Upper lobe of left lung (tissue), 6 donors: ENCODE results near the gene SDS. TPM values are rescaled to one million over a fixed set of nuclear protein-coding genes. Genes with fewer than 3 reads are reported as not detected.

ENCODE experiments used
- ATAC-seq, 2 donors: fragments of 200-7000 bp; cut with Tn5 transposase; one replicate each; pipeline ENCODE4 v1.9.1; 2022; ENCODE audit warnings: mild to moderate bottlenecking in 2 of 2, moderate library complexity in 2 of 2; ENCODE audit not compliant: low FRiP score in 2 of 2
- DNase-seq, 2 donors: peaks; one replicate each; pipeline ENCODE4 v3.0.0-alpha.2; 2019 to 2020
- H3K27ac ChIP-seq, 4 donors: fragments of 200-600 bp; sonication (generic); one replicate each; pipeline ENCODE4 v1.5.1; 2016 to 2019
- H3K27me3 ChIP-seq, 4 donors: fragments of 200-600 bp; sonication (generic); one replicate each; pipeline ENCODE4 v1.5.1; 2017 to 2019
- H3K36me3 ChIP-seq, 4 donors: fragments of 200-600 bp; sonication (generic); one replicate each; pipeline ENCODE4 v1.5.1; 2016 to 2019
- H3K4me1 ChIP-seq, 4 donors: fragments of 200-600 bp; sonication (generic); one replicate each; pipeline ENCODE4 v1.5.1; 2018 to 2019
- H3K4me3 ChIP-seq, 4 donors: fragments of 200-600 bp; sonication (generic); one replicate each; pipeline ENCODE4 v1.5.1; 2017 to 2019; ENCODE audit warnings: mild to moderate bottlenecking in 2 of 4, moderate library complexity in 1 of 4
- H3K9me3 ChIP-seq, 4 donors: fragments of 200-600 bp; sonication (generic); one replicate each; pipeline ENCODE4 v1.5.1; 2018 to 2019
- EP300 ChIP-seq, 4 donors: sonication (generic); formaldehyde crosslinking; IDR thresholded peaks; one replicate each; pipeline ENCODE4 v1.5.1; 2017; ENCODE audit warnings: antibody characterized with exemption in 4 of 4, control low read depth in 2 of 4
- POLR2A ChIP-seq, 4 donors: fragments of 450-650 bp; IDR thresholded peaks; one replicate each; pipeline ENCODE4 v1.5.1; 2016 to 2017; ENCODE audit warnings: antibody characterized with exemption in 4 of 4, mild to moderate bottlenecking in 2 of 4
- POLR2AphosphoS5 ChIP-seq, 2 donors: sonication (generic); formaldehyde crosslinking; IDR thresholded peaks; one replicate each; pipeline ENCODE4 v1.5.1; 2017; ENCODE audit warnings: antibody characterized with exemption in 2 of 2
- WGBS, 2 donors: methylation state at CpG; one replicate each; pipeline ENCODE4 v1.1.5; 2017 to 2018; 5-methylcytosine and 5-hydroxymethylcytosine counted together
- total RNA-seq, 6 donors: library from RNA; depleted of rRNA in 4 of 6; stranded (reverse); fragments of >200 nt in 4 of 6; gene quantifications; one replicate each; pipeline versions ENCODE4 v1.1.0 to v1.2.1, GENCODE V29; 2016 to 2021
- TF ChIP-seq, protein P1 (sequence below), 6 experiments: fragments of 450-650 bp in 4 of 6; fragments of 200-600 bp in 2 of 6; sonication (generic) in 2 of 6; IDR thresholded peaks; one replicate each; pipeline ENCODE4 v1.5.1; 2016 to 2019; ENCODE audit warnings: antibody characterized with exemption in 6 of 6
- donor health status: DM: no; HTN: no; CAD: no; lungs with moderate emphysema.
- donor health status: DM: no; HTN: yes; CAD: no; lungs with severe emphysema.

Gene SDS
- total RNA-seq, 6 donors from 2014 or later, result 1.00 to 4.0 (median 2.4) TPM

DNA sequence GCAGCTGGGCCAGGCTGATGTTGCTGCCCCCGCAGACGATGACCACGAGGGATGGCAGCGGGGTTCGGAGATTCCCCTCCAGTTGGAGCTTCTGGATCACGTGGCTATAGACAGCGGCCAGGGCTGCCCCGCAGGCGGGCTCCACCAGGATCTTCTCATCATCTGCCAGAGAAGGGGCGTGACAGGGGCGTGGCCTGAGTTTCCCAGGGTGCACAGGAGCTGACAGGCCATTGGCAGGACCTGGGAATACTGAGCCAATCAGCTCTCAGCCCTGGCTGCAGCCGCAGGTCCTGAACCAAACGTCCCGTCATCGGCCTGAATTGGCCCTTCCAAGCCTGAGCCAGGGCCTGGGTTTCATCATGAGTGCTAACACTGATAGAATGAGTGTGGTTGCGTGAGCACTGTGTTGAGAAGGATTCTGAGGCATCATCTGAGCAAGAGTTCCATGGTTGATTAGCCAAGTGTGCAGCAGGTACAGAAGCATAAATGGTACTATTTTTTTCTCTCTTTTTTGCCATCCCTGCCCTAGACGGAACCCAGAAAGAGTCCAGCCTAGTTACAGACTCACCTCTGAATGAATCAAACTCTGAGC, 10.6 kb downstream of the SDS start:
- 74 to 84% methylated on average over 3 to 17 of the region's 17 CpGs for WGBS, 2 donors
- peaks cover 0 to 24% (median 11%) of the 10 kb centered on the region in 4 donors for H3K36me3 ChIP-seq
- H3K4me3 ChIP-seq, result no peak overlapping the region
- DNase-seq (peak in 1 of 2 donors; percentile 76), ATAC-seq (no peak)
- no peaks in the 10 kb centered on the region for H3K27me3 ChIP-seq
- no peak for TF ChIP-seq POLR2AphosphoS5 (IDR thresholded peaks at IDR 0.05)
- TF ChIP-seq, protein P1, sequence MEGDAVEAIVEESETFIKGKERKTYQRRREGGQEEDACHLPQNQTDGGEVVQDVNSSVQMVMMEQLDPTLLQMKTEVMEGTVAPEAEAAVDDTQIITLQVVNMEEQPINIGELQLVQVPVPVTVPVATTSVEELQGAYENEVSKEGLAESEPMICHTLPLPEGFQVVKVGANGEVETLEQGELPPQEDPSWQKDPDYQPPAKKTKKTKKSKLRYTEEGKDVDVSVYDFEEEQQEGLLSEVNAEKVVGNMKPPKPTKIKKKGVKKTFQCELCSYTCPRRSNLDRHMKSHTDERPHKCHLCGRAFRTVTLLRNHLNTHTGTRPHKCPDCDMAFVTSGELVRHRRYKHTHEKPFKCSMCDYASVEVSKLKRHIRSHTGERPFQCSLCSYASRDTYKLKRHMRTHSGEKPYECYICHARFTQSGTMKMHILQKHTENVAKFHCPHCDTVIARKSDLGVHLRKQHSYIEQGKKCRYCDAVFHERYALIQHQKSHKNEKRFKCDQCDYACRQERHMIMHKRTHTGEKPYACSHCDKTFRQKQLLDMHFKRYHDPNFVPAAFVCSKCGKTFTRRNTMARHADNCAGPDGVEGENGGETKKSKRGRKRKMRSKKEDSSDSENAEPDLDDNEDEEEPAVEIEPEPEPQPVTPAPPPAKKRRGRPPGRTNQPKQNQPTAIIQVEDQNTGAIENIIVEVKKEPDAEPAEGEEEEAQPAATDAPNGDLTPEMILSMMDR (IDR thresholded peaks at IDR 0.05), result no peak
- TF ChIP-seq POLR2A (IDR thresholded peaks at IDR 0.05), result no peak
- TF ChIP-seq EP300 (IDR thresholded peaks at IDR 0.05), result no peak
- no peak overlapping the region for H3K27ac ChIP-seq
- no peaks in the 10 kb centered on the region for H3K9me3 ChIP-seq
- no peaks in the 10 kb centered on the region for H3K4me1 ChIP-seq

DNA sequence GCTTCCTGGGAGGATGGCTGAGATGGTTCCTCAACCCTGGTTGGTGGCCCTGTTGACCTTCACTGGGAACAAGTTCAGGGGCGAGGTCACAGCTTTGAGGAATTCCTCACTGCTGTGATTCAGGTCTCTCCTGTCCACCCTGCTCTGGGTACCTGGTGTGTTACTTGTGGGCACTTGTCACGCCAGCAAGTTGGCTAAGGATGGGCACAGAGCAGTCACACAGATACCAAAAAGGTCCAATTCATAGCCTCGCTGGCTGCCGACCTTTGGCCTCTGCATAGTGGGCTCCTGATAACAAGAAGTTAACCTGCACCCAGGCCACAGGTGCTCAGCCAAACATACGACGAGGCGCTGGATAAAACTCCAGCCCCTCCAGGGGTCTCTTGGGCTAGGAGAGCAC, 11.2 kb downstream of the SDS start:
- Histone ChIP-seq H3K27me3 (no peaks in the 10 kb centered on the region), H3K27ac (no peak overlapping the region), H3K4me1 (no peaks in the 10 kb centered on the region), H3K4me3 (no peak overlapping the region), H3K9me3 (no peaks in the 10 kb centered on the region), H3K36me3 (peaks cover 0 to 29% (median 16%) of the 10 kb centered on the region in 4 donors)
- 64 to 96% methylated on average over 1 to 7 of the region's 7 CpGs for WGBS, 2 donors
- ATAC-seq, result no peak
- TF ChIP-seq POLR2A (IDR thresholded peaks at IDR 0.05) (no peak), POLR2AphosphoS5 (IDR thresholded peaks at IDR 0.05) (no peak)
- DNase-seq, result no peak

GRCh38 chr12:113391650-113392337, 11.9 kb downstream of the SDS start:
- no peak for DNase-seq
- H3K4me1 ChIP-seq, result no peaks in the 10 kb centered on the region
- WGBS, 2 donors, result 83 to 93% methylated on average over 9 of the region's 9 CpGs
- no peak overlapping the region for H3K4me3 ChIP-seq
- TF ChIP-seq POLR2A (IDR thresholded peaks at IDR 0.05), result no peak
- no peak for TF ChIP-seq EP300 (IDR thresholded peaks at IDR 0.05)
- TF ChIP-seq, protein P1 (IDR thresholded peaks at IDR 0.05), result no peak
- TF ChIP-seq POLR2AphosphoS5 (IDR thresholded peaks at IDR 0.05), result no peak
- H3K36me3 ChIP-seq, result peaks cover 0 to 36% (median 22%) of the 10 kb centered on the region in 4 donors
- H3K9me3 ChIP-seq, result no peaks in the 10 kb centered on the region
- H3K27me3 ChIP-seq, result no peaks in the 10 kb centered on the region
- H3K27ac ChIP-seq, result no peak overlapping the region
- no peak for ATAC-seq

- Histone ChIP-seq H3K36me3 (peaks cover 0 to 43% (median 26%) of the 10 kb centered on the region in 4 donors), H3K27me3 (no peaks in the 10 kb centered on the region), H3K4me1 (no peaks in the 10 kb centered on the region), H3K4me3 (no peak overlapping the region), H3K9me3 (no peaks in the 10 kb centered on the region), H3K27ac (no peak overlapping the region)
- ATAC-seq (no peak), DNase-seq (no peak)
- TF ChIP-seq POLR2A (IDR thresholded peaks at IDR 0.05) (no peak), POLR2AphosphoS5 (IDR thresholded peaks at IDR 0.05) (no peak), EP300 (IDR thresholded peaks at IDR 0.05) (no peak)
- TF ChIP-seq, protein P1 (IDR thresholded peaks at IDR 0.05), result no peak
- 90 to 96% methylated on average over 3 of the region's 3 CpGs for WGBS, 2 donors
Measured at GRCh38 chr12:113391145-113391544, 12.5 kb downstream of the SDS start.

- no peaks in the 10 kb centered on the region for H3K4me1 ChIP-seq
- H3K9me3 ChIP-seq, result no peaks in the 10 kb centered on the region
- peaks cover 0 to 49% (median 30%) of the 10 kb centered on the region in 4 donors for H3K36me3 ChIP-seq
- no peak for ATAC-seq
- 90 to 95% methylated on average over 6 of the region's 6 CpGs for WGBS, 2 donors
- no peak for DNase-seq
- TF ChIP-seq POLR2AphosphoS5 (IDR thresholded peaks at IDR 0.05) (no peak), EP300 (IDR thresholded peaks at IDR 0.05) (no peak), POLR2A (IDR thresholded peaks at IDR 0.05) (no peak)
- TF ChIP-seq, protein P1 (IDR thresholded peaks at IDR 0.05), result no peak
- no peak overlapping the region for H3K4me3 ChIP-seq
- no peaks in the 10 kb centered on the region for H3K27me3 ChIP-seq
- H3K27ac ChIP-seq, result no peak overlapping the region
Measured at GRCh38 chr12:113390064-113391043, 13.3 kb downstream of the SDS start.
